ENCODE results near the gene PPP1R9A. TPM values are rescaled to one million over a fixed set of nuclear protein-coding genes. Genes with fewer than 3 reads are reported as not detected.

Gene PPP1R9A
- total RNA-seq, 1 experiment from 2014 or later, result 15.6 TPM

DNA sequence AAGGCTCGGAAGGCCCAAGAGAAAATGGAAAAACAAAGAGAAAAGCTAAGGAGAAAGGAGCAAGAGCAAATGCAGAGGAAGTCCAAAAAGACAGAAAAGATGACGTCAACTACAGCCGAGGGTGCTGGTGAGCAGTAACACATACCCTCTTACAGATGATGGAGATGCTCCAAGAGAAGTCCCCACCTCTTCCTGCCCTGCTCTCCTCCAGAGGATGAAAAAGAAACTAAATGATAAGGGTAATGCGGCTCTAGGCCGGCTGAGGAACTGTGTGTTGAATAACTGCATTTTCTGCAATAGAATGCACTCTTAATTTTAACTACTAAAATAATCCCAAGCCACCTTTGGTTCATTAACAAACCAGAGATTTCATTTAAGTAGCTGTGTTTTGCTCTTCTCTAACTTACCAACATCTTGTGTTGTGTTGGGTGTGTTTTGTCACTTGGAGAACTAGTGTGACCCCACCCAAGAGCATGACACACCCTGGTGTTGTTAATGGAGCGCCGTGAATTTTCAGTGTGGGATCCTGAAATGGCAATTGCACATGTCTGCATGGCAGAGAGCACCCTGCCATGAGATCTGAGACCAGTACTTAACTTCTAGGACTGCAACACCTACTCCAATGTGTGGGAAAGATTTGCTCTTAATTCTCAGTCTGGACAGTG, 382.9 kb downstream of the PPP1R9A start:
- no peak overlapping the region for H3K4me3 ChIP-seq (ENCODE audit: low read depth, low read length, poor library complexity, severe bottlenecking)
- no TSS peak for BruUV-seq (replicated peaks)
- CTCF ChIA-PET, result no interaction called here

DNA sequence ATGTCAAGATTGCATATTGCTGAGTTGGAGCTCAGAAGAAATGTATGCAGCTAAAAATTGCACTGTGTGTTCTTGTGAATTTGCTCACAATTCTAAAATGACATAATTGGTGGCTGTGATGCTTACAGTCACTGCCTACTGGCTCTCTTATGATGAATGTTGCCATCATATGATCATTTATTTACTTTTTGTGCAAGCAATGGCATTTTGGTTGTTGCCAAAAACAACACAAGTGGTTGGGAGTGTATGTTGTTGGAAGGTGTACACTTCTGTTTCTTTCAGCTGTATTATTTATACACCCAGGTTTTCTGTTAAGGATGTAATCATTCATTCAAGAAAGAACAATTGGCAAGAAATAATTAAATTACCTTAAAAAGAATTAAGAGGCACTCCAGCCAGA, 388.0 kb downstream of the PPP1R9A start:
- no peak for DNase-seq (ENCODE audit: low spot score)
- intact Hi-C loops (cut with micrococcal nuclease; ENCODE audit: unreplicated experiment), result no loop called here
- H3K27ac ChIP-seq (ENCODE audit: low read depth, low read length, poor library complexity, severe bottlenecking), result no peak overlapping the region
- H3K9me3 ChIP-seq (ENCODE audit: low read depth, low read length, poor library complexity, severe bottlenecking), result no peaks in the 10 kb centered on the region
- H3K4me1 ChIP-seq (ENCODE audit: insufficient read depth, low read length, poor library complexity, severe bottlenecking), result no peaks in the 10 kb centered on the region
- POLR2A ChIA-PET (ENCODE audit: low non-redundant PET), result no interaction called here
- H3K36me3 ChIP-seq (ENCODE audit: insufficient read depth, low read length, poor library complexity, severe bottlenecking), result no peaks in the 10 kb centered on the region
- no peak overlapping the region for H3K4me3 ChIP-seq (ENCODE audit: low read depth, low read length, poor library complexity, severe bottlenecking)
- no peaks in the 10 kb centered on the region for H3K27me3 ChIP-seq (replicated peaks; ENCODE audit: insufficient read depth, low read depth, low read length, poor library complexity)
- CTCF ChIA-PET, result no interaction called here
- TF ChIP-seq EZH2 (IDR thresholded peaks at IDR 0.05; ENCODE audit: borderline replicate concordance, low read depth, low read length, poor library complexity, severe bottlenecking), result no peak
- TF ChIP-seq, protein P1, sequence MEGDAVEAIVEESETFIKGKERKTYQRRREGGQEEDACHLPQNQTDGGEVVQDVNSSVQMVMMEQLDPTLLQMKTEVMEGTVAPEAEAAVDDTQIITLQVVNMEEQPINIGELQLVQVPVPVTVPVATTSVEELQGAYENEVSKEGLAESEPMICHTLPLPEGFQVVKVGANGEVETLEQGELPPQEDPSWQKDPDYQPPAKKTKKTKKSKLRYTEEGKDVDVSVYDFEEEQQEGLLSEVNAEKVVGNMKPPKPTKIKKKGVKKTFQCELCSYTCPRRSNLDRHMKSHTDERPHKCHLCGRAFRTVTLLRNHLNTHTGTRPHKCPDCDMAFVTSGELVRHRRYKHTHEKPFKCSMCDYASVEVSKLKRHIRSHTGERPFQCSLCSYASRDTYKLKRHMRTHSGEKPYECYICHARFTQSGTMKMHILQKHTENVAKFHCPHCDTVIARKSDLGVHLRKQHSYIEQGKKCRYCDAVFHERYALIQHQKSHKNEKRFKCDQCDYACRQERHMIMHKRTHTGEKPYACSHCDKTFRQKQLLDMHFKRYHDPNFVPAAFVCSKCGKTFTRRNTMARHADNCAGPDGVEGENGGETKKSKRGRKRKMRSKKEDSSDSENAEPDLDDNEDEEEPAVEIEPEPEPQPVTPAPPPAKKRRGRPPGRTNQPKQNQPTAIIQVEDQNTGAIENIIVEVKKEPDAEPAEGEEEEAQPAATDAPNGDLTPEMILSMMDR (conservative IDR thresholded peaks at IDR 0.05; ENCODE audit: low read depth, low read length), result no peak
- BruUV-seq (replicated peaks), result no TSS peak

More for the DNA sequence above, 382.9 kb downstream of the PPP1R9A start:
- Histone ChIP-seq H3K36me3 (ENCODE audit: insufficient read depth, low read length, poor library complexity, severe bottlenecking) (no peaks in the 10 kb centered on the region), H3K4me1 (ENCODE audit: insufficient read depth, low read length, poor library complexity, severe bottlenecking) (no peaks in the 10 kb centered on the region), H3K27me3 (replicated peaks; ENCODE audit: insufficient read depth, low read depth, low read length, poor library complexity) (no peaks in the 10 kb centered on the region), H3K9me3 (ENCODE audit: low read depth, low read length, poor library complexity, severe bottlenecking) (no peaks in the 10 kb centered on the region), H3K27ac (ENCODE audit: low read depth, low read length, poor library complexity, severe bottlenecking) (no peak overlapping the region)
- POLR2A ChIA-PET (ENCODE audit: low non-redundant PET), result interaction anchor here (0.6 kb wide), 1 partner anchor 915 kb away, joined by 17 read pairs; no protein-coding TSS in a partner anchor
- intact Hi-C loops (cut with micrococcal nuclease; ENCODE audit: unreplicated experiment), result no loop called here
- no peak for DNase-seq (ENCODE audit: low spot score)
- TF ChIP-seq, protein P1 (conservative IDR thresholded peaks at IDR 0.05; ENCODE audit: low read depth, low read length), result no peak
- no peak for TF ChIP-seq EZH2 (IDR thresholded peaks at IDR 0.05; ENCODE audit: borderline replicate concordance, low read depth, low read length, poor library complexity, severe bottlenecking)

DNA sequence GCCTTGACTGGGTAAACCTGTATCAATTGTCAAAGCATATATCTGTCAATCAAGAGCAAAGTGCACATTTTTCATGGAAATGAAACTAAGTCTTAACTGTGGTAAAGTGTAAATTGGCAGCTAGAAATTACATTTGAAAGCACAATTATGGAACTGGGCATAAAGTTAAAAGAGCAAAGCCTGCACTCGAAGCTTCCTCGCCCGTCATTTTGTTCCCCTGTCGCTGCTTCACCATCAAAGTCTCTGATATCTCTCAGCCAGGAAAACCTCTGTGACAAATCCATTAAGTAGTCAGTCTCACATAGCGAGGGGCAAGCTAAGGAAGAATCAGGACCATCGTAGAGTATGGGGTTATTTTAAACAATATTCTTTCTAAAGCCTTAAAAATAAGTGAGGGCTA, 389.1 kb downstream of the PPP1R9A start:
- no peak for DNase-seq (ENCODE audit: low spot score)
- BruUV-seq (replicated peaks), result no TSS peak
- Histone ChIP-seq H3K4me3 (ENCODE audit: low read depth, low read length, poor library complexity, severe bottlenecking) (no peak overlapping the region), H3K27me3 (replicated peaks; ENCODE audit: insufficient read depth, low read depth, low read length, poor library complexity) (no peaks in the 10 kb centered on the region), H3K27ac (ENCODE audit: low read depth, low read length, poor library complexity, severe bottlenecking) (no peak overlapping the region), H3K9me3 (ENCODE audit: low read depth, low read length, poor library complexity, severe bottlenecking) (no peaks in the 10 kb centered on the region), H3K36me3 (ENCODE audit: insufficient read depth, low read length, poor library complexity, severe bottlenecking) (no peaks in the 10 kb centered on the region), H3K4me1 (ENCODE audit: insufficient read depth, low read length, poor library complexity, severe bottlenecking) (no peaks in the 10 kb centered on the region)
- TF ChIP-seq, protein P1 (conservative IDR thresholded peaks at IDR 0.05; ENCODE audit: low read depth, low read length), result no peak
- intact Hi-C loops (cut with micrococcal nuclease; ENCODE audit: unreplicated experiment), result no loop called here
- CTCF ChIA-PET, result no interaction called here
- POLR2A ChIA-PET (ENCODE audit: low non-redundant PET), result no interaction called here
